ENCODE data around the gene ZNF280C.
"Not testable (repeated sequence)": the region's sequence is repeated elsewhere in the genome, so short reads cannot be mapped to it uniquely, and the experiment has no call there.

Gene ZNF280C, protein sequence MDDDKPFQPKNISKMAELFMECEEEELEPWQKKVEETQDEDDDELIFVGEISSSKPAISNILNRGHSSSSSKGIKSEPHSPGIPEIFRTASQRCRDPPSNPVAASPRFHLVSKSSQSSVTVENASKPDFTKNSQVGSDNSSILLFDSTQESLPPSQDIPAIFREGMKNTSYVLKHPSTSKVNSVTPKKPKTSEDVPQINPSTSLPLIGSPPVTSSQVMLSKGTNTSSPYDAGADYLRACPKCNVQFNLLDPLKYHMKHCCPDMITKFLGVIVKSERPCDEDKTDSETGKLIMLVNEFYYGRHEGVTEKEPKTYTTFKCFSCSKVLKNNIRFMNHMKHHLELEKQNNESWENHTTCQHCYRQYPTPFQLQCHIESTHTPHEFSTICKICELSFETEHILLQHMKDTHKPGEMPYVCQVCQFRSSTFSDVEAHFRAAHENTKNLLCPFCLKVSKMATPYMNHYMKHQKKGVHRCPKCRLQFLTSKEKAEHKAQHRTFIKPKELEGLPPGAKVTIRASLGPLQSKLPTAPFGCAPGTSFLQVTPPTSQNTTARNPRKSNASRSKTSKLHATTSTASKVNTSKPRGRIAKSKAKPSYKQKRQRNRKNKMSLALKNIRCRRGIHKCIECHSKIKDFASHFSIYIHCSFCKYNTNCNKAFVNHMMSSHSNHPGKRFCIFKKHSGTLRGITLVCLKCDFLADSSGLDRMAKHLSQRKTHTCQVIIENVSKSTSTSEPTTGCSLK

GRCh38 chrX:130268449-130269170, at the start of gene ZNF280C:
Gene ZNF280C (minus strand): TSS chrX:130268899. CDS start chrX:130260449, 8,450 bp downstream.
- DNase-seq (ENCODE audit: low spot score): peak; percentile 94

DNA sequence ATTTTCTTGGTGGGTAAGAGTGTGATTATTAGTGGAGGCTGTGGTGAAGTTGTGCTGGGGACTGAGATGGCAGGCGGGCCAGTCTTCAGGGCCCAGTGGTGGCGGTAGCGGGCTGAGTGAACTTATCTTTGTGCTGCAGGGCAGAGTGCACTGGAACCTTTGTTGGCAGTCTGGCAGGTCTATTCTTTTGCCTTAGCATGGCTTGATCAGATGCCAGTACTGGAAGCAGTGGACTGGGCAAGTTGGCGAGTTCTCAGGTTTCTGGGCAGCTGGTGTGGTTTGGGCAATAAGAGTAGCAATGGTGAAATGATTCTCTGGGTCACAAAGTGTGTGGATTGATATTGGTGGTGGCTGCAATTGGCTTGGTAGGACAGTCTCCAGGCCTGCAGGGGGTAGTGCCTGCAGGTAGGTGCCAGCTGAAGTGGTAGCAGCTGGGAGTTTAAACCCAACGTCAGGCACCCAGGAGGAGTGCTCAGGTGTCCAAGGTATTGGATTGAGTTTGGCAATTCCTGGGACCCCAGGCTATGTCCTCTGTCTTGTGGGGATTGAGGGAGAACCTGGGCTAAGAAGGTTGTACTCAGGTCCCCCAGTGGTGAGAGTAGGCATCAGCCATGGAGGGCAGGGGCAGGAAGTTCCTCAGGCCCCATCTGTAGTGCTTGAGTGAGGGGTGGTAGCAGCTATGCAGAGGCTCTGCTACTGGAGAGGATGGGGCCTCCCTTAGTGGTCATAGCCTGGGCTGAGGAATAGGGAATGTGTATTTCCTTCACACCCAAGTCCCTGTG, 36.1 kb upstream of the ZNF280C start:
- DNase-seq (ENCODE audit: low spot score): no peak

DNA sequence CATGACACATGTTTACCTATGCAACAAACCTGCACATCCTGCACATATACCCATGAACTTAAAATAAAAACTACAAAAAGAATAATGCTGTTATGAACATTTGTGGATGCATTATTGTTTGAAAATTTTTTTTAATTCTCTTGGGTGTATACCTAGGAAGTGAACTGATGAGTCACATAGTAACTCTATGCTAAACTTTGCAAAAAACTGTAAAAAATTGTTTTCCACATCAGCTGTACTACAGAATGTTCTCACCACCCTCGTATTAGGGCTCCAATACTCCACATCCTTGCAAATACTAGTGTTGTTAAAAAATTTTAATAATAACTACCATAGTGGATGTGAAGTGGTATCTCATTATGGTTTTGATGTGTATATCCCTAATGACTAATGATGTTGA, 33.3 kb upstream of the ZNF280C start:
- no peak for DNase-seq (ENCODE audit: low spot score)

DNA sequence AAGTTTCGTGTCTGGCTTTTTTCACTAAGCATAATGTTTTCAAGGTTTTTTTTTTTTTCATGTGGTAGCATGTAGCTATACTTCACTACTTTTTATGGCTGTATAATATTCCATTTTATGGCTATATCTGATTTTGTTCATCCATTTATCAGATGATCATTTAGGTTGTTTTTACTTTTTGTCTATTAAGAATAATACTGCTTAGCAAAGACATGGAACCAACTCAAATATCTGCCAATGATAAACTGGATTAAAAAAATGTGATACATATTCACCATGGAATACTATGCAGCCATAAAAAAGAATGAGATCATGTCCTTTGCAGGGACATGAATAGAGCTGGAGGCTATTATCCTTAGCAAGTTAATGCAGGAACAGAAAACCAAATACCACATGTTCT, 32.7 kb upstream of the ZNF280C start:
- DNase-seq (ENCODE audit: low spot score): no peak

GRCh38 chrX:130300010-130300282, 31.2 kb upstream of the ZNF280C start:
- no peak for DNase-seq (ENCODE audit: low spot score)

- DNase-seq (ENCODE audit: low spot score): no peak
Observed at GRCh38 chrX:130299279-130300009, 30.7 kb upstream of the ZNF280C start.

DNA sequence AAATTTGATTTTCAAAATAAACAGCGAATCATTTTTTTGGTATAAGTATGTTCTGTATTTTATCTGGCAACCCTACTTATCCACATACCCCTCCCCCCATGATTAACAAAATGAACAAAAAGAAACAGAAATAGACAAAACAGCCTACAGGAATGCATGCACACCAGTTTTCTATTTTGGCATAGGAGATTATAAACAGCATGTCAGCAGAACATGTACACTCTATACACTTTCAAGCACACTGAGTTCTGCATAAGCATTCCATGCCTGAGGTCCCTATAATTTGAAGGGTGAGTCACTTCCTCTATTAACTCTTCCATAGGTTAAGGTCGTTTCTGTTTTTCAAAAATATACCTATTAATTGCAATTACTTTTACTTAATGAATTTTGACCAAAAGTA, 28.0 kb upstream of the ZNF280C start:
- no peak for DNase-seq (ENCODE audit: low spot score)

DNA sequence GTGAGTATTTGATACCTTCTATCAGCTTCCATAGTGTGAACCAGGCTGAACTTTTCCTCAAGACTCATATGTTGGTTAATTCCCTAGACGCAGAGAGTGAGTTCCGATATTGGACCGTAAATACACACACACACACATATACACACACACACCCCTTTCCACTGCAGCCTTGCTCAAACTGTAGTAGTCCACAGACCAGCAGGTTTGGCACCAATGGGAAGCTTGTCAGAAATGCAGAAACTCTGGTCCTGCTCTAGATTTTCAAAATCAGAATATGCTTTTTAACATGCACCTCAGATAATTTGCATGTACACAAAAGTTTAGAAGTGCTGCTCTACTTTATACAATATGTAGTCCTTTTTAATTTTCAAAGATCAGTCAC, 27.6 kb upstream of the ZNF280C start:
- DNase-seq (ENCODE audit: low spot score): no peak

DNA sequence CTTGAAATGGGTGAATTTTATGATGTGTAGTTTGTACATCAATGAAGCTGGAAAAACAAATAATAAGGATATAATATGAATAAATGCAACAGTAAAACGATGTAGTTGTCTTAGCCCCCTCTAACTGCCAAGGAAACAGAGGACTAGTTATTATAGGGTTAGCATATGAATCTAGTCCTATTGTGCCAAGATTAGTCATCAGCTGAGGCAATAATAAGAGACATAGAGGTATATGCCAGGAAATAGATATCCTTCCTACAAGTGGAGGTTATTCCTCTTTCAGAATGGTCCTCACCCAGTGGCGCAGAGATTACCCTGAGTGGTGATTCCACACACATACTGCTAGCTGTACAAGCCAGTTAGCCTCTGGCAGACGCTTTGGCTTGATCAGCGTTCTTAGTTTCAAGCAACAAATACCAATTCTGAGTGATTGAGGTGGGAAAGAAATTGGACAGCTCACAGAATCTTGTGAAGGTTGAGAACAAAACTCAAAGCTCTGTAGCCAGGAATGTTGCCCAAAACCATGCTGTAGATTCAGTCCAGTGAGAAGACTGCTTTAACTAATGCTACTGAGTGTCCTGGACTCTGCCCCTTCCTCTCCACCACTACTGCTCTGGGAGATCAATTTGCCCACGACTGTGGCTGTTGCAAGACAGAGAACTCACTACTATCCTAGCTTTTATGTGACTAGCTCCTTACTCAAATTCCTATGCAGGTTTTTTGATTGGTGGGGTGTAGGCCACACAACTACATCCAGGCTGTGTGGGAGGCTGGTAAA, 27.0 kb upstream of the ZNF280C start:
- DNase-seq (ENCODE audit: low spot score): no peak

- DNase-seq (ENCODE audit: low spot score): no peak
Observed at GRCh38 chrX:130287071-130287770, 18.5 kb upstream of the ZNF280C start.

GRCh38 chrX:130285710-130286109, 17.0 kb upstream of the ZNF280C start:
- no peak for DNase-seq (ENCODE audit: low spot score)

GRCh38 chrX:130285069-130285620, 16.4 kb upstream of the ZNF280C start:
- no peak for DNase-seq (ENCODE audit: low spot score)

DNA sequence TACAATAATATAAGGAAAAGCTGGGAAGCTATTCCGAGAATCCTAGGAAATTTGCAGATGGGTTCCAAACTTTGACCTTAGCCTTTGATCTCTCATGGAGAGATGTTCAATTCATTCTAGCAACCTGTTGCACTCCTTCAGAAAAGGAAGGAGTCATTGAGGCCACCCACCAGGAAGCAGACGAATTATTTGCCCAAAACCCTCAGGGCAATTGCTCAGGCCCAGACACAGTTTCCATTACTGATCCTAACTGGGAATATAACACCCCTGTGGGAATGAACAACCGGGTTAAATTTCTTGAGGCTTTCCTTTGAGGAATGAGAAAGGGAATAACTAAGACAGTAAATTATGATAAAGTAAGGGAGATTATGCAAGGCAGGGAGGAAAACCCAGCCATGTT, 13.5 kb upstream of the ZNF280C start:
- DNase-seq (ENCODE audit: low spot score): no peak

GRCh38 chrX:130280901-130281300, 12.2 kb upstream of the ZNF280C start:
- no peak for DNase-seq (ENCODE audit: low spot score)

DNA sequence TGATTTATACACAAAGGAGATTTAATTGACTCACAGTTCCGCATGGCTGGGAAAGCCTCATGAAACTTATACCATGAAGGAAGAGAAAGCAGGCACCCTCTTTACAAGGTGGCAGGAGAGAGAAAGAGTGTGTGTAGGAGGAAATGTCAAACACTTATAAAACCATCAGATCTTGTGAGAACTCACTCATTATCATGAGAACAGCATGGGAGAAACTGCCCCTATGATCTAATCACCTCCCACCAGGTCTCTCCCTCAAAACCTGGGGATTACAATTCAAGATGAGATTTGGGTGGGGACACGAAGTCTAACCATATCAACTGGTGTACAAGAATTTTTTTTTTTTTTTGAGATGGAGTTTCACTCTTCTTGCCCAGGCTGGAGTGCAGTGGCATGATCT, 3.6 kb upstream of the ZNF280C start:
- DNase-seq (ENCODE audit: low spot score): not testable (repeated sequence)

DNA sequence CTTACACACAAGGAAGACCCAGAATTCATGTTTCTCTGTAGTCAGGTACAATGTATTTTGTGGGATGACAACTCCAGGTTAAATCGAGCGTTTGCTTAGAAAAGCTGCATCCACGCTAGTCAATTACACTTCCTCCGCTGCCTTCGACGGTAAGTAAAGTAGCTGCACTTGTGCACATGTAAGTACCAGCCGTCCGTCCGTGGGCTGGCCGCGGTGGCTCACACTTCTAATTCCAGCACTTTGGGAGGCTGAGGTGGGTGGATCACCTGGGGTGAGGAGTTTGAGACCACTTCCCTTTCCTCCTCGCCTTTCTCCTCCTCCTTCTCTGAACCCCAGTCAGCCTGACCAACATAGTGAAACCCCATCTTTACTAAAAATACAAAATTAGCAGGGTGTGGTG, 692 bp upstream of the ZNF280C start:
- not testable (repeated sequence) for DNase-seq (ENCODE audit: low spot score)

- no peak for DNase-seq (ENCODE audit: low spot score)
Observed at GRCh38 chrX:130267956-130268448, 697 bp downstream of the ZNF280C start.

DNA sequence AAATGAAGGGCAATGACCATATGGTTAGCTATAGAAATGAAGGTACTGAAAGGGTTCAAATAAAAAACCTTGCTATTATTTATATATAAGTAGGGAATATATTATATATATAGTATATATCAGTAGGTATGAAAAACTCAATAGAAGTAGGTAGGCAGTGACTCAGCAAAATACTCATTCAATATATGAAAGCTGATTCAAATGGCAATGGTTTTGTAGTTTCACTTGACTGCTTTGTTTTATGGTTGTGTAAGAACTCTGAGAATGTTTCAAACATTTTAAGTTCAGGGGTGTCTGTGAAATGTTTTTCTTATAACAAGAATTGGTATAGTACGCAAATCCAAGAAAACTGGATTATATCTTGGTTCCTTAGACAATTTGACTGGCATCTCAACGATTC, 4.1 kb downstream of the ZNF280C start:
- DNase-seq (ENCODE audit: low spot score): no peak

DNA sequence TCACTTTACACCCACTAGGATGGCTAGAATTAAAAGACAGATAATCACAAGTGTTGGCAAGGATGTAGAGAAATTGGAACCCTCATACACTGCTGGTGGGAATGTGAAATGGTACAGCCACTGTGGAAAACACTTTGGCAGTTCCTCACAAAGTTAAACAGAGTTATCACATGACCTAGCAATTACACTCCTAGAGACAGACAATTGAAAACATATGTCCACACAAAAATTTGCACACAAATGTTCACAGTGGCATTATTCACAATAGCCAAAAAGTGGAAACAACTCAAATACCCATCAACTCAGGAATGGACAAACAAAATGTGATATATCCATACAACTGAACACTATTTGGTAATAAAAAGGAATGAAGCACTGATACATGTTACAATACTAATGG, 5.7 kb downstream of the ZNF280C start:
- no peak for DNase-seq (ENCODE audit: low spot score)

DNA sequence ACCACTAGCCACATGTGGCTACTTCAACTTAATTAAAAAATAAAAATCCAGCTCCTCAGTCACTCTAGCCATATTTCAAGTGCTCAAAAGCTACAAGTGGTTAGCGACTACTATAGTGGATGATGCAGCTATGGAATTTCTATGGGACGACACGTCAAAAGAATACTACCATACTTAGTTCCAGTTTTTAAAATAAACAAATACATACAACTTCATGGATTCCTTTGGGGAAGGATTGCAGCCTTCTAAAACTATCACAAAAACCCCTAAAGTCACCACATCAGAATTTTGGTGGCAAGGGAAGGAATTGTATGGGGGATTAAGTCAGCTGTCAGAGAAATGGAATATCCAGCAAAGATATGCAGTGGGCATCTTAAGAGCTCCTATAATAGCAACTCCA, 6.5 kb downstream of the ZNF280C start:
- no peak for DNase-seq (ENCODE audit: low spot score)

Data from AG20443 (cell line).